HFF-Myc (cell line): ENCODE data around the gene PDGFB.

Source experiments
- DNase-seq: peaks from one replicate; pipeline ENCODE4 v3.0.0-alpha.2; 2011; ENCODE audit warnings: low read depth; ENCODE audit errors: extremely low read depth
- H3K4me3 ChIP-seq: replicated peaks from 2 replicates; pipeline ENCODE4 v1.5.1; 2011; ENCODE audit warnings: low read depth, mild to moderate bottlenecking, control low read depth, low read length
- CTCF ChIP-seq: IDR thresholded peaks from 2 replicates; pipeline ENCODE4 v1.5.1; 2012; ENCODE audit warnings: mild to moderate bottlenecking, low read depth, low read length, control low read depth; ENCODE audit errors: missing control alignments

The PDGFB gene

DNA sequence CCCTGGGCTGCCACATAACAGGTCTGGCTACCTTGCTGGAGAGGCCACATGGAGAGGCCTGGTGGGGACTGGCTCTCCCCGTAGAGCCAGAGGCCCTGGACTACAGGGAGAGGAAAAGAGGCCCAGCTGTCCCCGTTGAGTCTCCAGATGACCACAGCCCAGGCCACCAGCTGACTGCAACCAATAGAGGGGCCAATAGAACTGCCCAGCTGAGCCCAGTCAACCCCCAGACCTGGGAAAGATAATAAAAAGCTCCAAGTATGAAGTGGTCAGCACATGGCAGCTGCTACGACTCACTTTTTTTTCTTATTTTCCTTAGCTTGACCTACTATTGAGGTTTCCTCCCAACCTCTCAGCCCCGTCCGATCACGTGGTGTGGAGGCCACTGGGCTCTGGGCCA is 18.4 kb downstream of the PDGFB start:
- no peak for TF ChIP-seq CTCF
- no peak for DNase-seq

DNA sequence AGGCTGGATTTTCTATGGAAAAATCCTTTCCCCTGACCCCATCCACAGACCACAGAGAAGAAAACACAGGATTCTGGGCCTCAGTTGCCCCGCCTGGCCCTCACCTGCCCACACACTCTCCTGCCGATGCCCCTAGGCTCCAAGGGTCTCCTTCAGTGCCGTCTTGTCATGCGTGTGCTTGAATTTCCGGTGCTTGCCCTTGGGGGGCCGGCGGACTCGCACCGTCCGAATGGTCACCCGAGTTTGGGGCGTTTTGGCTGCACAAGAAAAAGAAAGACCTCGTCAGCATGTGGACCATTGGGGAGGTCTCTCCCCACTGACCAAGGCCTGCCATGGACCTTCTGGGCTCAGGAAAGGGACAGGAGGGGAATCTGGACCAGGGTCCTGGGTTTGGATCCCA is 19.2 kb downstream of the PDGFB start:
- DNase-seq = no peak
- H3K4me3 ChIP-seq = no peak overlapping the region
- no peak for TF ChIP-seq CTCF

More for the DNA sequence above, 18.4 kb downstream of the PDGFB start:
- no peak overlapping the region for H3K4me3 ChIP-seq

DNA sequence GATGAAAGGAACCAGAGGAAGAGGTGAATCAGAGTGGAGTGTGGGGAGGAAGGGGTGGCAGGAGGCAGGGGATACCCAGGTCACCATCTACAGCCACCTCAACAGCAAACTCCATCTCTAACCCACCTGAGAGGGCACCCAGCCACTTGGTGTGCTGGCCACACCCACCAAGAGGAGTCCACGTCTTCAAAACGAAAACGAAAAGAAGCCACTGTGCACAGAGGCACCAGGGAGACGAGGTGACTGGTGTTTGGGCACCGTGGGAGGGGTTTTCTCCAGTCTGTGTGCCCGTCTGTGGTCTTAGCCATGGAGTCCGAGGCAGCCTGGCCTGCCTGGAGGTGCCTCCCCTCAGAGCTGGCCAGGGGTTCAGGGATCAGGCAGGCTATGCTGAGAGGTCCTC is 20.2 kb downstream of the PDGFB start:
- no peak for TF ChIP-seq CTCF
- H3K4me3 ChIP-seq = no peak overlapping the region
- DNase-seq = no peak

DNA sequence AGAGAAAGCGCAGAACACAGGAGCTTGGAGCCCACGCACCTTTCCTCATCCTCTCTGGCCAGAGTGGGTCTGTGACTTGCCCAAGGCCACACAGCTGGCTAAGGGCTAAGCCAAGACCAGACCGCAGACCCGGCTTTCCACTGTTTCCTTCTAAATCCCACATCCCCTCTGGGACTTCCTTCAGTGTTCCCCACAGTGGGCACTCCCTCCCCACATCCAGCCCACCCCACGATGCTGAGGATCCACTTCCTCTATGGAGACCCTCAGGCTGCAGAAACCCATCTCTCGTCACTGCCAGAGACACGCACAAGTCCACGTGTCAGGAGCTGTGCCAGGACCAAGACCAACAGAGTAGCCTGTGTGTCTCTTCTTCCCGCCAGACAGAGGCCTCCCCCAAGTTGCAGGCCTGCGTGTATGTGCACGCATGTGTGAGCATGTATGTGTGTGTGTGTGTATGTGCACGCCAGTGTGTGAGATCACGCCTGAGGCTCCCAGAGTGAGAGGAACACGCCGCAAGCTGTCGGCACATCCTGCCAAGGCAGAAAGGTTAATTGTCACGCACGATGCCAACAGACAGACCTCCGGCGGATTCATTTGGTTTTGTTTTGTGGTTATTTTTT is 21.6 kb downstream of the PDGFB start:
- H3K4me3 ChIP-seq = no peak overlapping the region
- no peak for TF ChIP-seq CTCF
- no peak for DNase-seq

DNA sequence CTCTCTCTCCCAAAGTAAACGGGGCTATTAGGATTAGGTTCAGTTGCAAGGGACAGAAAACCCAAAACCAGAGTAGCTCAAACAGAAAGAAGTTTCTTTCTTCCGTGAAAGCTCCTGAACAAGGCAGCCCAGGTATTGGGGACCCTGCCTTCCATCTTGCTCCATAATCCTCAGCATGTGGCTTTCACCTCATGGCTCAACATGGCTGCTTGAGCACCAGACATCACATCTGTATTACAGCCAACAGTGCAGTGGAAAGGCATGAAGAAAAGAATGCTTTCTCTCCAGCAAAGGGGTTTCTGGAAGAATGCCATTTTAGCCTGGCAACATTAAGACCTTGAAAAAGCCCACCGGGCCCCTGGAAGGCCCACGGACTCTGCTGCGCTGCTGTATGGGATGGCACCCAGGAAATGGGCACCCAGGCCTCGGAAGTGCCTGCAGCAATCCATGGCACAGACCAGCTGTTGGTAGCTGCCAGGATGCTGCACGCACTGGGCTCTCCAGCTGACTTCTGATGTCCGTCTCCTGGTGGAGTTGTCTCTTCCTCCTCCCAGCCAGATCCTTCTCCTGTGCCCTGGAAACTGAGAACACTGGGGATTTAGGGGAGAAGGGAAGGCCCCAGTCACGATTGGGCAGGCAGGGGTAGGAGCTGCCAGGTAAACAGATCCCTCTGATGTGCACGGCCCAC is 22.6 kb downstream of the PDGFB start:
- no peak overlapping the region for H3K4me3 ChIP-seq
- no peak for TF ChIP-seq CTCF

GRCh38 chr22:39220890-39221850 is 23.6 kb downstream of the PDGFB start:
- H3K4me3 ChIP-seq = no peak overlapping the region
- TF ChIP-seq CTCF = no peak
- DNase-seq = no peak

More for the DNA sequence above, 22.6 kb downstream of the PDGFB start:
- no peak for DNase-seq
